GM18508 (cell line): Measurements from ENCODE around the gene MAOB.
"Not testable (repeated sequence)": the region's sequence is repeated elsewhere in the genome, so short reads cannot be mapped to it uniquely, and the experiment has no call there.

Source experiments
- ATAC-seq: cut with Tn5 transposase; IDR thresholded peaks from one replicate; pipeline ENCODE4 v1.9.1; 2021; ENCODE audit warnings: moderate number of reproducible peaks; ENCODE audit not compliant: insufficient read depth, unreplicated experiment

Gene MAOB

DNA sequence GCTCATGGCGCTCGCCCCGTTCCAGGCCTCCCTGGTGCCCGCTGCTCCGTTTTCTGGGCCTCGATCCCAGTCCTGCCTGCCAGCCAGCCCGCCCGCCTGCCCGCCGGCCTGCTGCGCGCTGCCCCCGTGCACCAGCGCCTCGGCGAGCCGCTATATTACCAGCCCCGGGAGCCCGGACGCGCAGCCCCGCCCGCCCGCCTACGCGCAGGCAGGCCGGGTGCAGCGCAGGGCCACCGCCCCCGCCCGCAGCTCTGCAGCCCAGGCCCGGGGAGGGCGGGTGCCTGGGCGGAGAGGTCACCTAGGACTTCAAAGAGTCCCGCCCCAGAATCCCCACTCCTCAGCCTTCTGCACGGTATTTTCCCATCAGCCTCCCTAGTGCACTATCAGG, at the start of gene MAOB:
TSS of gene MAOB (minus strand) at position 157 of the 388 bp plus-strand sequence. CDS start at position 6, 151 bp downstream.
- no peak for ATAC-seq

DNA sequence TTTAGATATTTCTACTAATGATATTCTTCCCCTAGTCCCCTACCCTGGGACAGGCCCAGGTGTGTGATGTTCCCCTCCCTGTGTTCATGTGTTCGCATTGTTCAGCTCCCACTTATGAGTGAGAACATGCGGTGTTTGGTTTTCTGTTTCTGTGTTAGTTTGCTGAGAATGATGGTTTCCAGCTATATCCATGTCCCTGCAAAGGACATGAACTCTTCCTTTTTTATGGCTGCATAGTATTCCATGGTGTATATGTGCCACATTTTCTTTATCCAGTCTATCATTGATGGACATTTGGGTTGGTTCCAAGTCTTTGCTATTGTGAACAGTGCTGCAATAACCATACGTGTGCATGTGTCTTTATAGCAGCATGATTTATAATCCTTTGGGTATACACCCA, 39.8 kb upstream of the MAOB start:
- ATAC-seq = not testable (repeated sequence)

DNA sequence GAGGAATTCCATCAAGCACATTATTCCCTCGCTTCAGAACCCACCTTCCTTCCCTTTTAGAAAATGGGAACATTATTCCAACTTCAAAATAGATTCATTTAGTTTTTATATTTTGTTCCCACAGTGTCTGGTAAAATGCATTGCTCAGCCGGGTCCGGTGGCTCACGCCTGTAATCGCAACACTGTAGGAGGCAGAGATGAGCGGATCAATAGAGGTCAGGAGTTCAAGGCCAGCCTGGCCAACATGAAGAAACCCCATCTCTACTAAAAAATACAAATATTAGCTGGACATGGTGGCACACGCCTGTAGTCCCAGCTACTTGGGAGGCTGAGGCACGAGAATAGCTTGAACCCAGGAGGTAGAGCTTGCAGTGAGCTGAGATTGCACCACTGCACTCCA, 28.5 kb upstream of the MAOB start:
- not testable (repeated sequence) for ATAC-seq

DNA sequence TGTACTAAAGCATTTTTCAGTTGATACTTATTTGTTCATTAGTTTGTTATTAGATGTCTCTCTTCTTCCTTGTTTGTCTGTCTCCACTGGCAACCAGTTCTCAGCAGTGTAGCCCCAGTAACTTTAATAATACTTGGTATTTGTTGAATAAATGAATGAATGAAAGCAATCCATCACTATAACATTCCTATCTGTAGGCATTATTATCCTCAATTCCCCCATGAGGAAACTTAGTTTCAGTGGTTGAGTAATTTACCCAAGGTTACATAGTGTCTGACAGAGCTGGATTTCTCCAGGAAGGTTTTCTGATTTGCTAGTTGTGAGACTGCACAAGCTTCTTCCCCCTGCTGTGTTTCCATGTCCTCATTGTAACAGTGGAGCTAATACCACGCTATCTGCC, 27.8 kb upstream of the MAOB start:
- no peak for ATAC-seq

DNA sequence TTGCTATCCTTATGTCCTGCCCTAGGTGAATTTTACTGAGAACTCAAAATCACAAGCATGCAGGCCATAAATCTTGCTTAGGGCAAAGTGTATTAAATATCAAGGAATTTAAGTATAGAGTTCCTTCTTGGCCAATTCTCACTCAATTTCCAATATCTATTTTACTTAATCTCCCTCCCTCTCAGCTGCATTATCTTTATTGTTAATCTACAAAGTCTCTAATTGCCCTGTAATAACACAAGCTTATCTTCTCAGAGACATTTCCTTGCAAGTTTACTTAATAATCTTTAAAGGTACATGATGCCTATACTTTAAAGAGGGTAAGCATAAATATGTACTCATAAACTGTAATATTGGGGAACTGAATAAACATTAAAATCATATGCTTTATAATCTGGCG, 26.9 kb upstream of the MAOB start:
- ATAC-seq = no peak

DNA sequence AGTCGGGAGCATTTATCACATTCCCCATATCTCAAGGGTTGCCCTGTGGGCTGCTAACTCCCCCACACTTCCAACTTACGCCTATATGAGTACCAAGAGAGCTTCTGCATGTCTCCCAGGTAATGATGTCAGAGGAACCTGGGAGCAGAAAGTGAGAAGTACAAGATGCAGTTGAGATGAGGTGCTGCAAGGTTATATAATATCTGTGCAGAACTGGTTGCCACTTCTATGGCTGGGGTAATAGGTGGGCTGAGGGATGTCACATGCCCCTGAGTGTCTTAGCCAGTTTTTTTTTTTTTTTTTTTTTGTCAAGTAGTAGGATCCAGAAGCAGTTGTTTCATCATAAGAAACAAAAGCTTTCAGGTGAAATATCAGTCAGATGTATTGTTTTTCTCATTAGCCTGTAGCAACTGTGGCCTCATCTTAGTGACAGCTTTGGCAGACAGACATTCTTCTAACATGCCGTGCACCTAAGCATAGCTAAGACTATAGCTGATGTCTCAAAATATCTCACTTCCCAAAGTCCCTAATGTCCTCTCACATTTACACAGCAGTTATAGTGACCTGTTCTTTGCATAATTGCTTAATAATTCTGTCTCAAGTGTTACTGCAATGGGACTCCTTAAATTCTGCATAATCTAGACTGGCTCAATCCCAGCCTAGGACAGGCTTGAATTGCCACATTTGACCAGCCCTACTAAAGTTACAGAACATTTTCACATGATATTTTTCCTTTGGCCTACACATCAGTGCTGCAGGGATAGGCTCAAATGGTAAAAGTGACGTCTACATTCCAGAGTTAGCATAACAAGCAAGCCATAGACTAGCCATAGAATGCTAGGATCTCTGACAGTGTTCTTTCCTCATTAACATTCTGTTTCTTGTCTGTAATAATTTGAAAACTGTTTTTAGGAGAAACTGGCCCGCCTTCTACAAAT, 17.9 kb upstream of the MAOB start:
- ATAC-seq = no peak

DNA sequence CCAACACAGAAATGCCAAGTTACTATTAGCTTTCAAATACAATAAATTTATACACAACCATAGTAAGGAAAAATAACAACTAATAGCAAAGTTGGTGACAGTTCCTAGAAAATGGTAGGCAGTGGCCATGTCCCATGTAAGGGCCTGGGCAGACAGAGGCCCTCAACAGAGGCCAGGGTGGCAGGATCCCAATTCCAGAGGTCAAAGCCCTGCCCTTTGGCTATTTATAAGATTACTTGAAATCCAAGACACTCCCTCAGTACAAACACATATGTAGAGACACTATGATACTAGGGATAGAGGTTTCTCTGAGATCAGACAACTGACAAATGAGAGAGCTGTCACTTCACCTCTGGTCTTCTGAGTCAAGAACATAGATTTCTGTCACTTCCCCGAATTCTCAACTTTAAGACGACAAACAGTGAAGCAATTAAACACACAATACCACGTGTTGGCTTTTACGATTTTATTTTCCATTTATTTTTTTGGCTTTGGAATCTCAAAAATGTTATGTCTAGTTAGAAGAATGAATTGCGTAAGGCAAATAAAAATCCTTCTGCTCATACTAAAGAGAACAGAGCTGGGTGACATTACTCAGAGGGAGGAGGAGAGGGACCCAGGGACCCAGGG, 16.3 kb upstream of the MAOB start:
- no peak for ATAC-seq

- ATAC-seq = no peak
Observed at GRCh38 chrX:43897290-43897689, 15.0 kb upstream of the MAOB start.

DNA sequence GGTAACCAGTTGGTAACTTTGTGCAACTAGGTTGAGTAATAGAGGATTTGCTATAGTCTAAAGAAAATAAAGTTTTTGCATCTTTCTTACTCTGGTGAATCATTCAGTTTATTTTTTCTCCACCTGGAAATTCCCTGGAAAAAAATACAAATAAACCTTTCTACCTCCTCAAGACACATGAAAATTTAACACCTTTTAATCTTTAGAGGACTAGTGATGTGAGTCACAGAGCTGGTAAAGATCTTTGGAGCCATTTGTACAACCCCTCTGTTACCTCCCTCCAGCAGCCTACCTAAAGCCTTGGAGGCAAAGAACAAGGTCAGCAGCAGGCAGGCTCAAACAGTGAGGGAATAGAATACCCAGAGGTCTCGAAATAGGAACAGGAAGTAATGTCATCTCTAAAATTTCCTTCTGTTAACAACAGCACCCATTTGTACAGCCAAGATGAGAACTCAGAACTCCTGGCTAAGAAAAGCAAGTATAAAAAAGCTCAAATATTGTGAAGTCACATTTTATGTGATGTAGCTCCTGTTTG, 10.2 kb upstream of the MAOB start:
- ATAC-seq = no peak

DNA sequence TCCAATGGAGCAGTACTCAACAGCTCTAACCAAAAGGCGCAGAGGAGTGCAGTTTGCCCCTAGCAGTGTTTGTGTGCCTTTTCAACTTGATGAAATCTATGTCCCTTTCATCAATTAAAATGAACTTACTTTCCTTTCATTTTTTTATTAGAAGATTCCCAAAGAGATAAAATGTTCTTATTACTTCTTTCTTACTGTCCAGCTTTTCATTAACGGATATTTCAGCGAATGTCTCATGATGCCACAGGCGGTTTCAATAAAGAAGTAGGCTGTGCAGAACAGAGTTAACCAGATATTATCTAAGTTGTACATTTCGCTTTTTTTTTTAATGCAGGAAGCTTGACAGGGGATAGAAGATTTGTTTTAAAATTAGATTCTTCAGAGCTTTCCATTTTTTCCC, 3.4 kb upstream of the MAOB start:
- no peak for ATAC-seq

- ATAC-seq = no peak
Observed at GRCh38 chrX:43881410-43882293, 598 bp downstream of the MAOB start.

DNA sequence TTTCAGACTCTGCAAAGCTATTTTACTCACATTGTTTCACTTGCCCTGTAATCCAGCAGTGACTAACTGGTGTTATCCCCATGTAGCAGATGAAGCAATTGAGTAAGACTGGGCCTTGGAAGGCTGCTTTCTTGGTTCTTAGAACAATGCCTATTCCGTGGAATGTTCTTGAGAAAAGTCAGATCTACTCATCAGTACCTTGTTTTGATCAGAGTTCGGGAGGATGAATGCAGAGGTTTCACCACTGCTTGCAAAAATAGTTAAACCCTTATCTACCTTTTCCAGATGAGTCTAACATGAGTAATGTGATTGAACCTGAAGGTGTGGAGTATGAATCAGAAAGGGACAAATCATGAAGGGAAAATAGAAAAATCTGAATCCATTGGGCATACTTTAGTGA, 1.8 kb downstream of the MAOB start:
- no peak for ATAC-seq

- no peak for ATAC-seq
Observed at GRCh38 chrX:43878906-43879526, 3.2 kb downstream of the MAOB start.

- no peak for ATAC-seq
Observed at GRCh38 chrX:43876680-43877079, 5.6 kb downstream of the MAOB start.

DNA sequence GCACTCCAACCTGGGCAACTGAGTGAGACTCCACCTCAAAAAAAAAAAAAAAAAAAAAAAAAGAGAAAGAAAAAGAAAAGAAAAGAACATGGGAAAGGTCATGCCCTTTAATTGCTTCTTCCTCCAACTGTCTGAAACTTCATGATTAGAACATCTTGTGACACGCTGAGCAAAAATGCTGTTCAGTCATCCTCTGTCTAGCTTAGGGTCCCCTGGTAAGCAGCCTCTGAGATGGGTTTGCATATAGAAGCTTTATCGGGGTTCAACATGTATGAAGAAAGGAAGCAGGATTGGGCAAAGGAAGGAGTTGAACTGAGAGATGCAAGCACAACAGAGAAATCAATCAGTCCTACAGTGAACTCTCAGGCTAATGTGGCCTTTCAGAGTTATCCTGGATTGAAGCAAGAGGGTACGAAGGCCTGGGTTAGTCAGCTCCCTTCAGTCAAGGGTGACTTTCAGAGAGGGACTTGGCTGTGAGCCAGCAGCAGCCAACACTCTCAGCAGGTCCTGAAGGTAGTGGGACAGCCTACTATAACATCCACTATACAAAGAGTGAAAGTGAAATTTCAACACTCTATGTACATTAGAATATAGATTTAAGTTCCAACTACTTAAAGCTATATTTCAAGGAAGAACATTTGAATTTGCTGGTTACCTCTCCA, 11.4 kb downstream of the MAOB start:
- ATAC-seq = no peak

GRCh38 chrX:43870011-43870410, 12.2 kb downstream of the MAOB start:
- ATAC-seq = no peak

- ATAC-seq = no peak
Observed at GRCh38 chrX:43868791-43869190, 13.5 kb downstream of the MAOB start.

DNA sequence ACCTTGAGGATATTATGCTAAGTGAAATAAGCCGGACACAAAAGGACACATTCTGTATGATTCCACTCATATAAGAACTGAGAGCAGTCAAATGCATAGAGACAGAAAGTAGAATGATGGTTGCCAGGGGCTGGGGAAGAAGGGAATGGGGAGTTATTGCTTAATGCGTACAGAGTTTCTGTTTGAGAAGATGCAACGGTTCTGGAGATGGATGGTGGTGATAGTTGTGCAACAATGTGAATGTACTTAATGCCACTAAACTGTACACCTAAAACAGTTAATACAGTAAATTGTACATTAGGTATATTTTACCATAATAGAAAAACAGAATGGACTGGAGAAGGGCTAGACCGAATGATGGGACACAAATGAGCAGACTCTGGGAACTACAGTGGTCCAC, 15.8 kb downstream of the MAOB start:
- ATAC-seq = no peak

DNA sequence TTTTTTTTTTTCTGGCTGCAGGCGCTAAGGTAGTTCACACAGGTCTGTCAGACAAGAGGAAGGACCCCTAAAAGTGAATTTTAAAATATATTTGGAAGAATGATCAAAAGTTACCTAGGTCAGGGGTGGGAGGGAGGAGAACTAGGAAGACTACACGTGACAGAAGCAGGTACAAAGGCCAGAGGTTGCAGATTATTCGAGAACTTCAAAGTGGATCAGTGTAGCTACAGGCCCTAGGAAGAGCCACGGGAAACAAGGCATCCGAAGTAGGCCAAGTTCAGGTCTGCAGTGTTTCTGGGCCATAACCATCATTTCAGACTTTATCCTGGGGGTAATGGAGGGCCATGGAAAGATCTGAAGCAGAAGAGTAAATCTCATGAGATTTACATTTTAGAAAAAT, 16.5 kb downstream of the MAOB start:
- no peak for ATAC-seq

DNA sequence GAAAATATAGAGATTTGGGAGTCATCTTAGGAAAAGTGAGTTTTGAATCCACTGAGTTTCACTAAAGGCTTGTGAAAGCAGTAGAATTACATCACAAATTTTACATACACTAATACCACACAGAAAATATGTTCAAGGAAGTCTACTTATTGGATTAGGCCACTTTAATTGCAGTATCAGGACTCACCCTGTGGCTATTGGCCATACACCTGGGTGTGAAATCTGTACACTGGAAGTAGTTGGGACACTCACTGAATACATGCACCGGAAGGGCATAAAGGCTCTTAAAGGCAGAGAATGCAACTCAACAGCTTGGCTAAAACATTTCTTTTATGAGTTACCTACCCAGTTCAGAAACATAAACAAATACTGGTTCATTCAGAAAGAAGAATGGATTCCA, 19.8 kb downstream of the MAOB start:
- ATAC-seq = no peak
